Measurements from ENCODE around the gene SHISA2.

The SHISA2 gene

GRCh38 chr13:26024558-26024957 is 27.3 kb downstream of the SHISA2 start:
- Histone ChIP-seq H3K9me3 (ENCODE audit: severe bottlenecking) (no peaks in the 10 kb centered on the region), H3K27me3 (ENCODE audit: insufficient read depth, poor library complexity, severe bottlenecking) (no peaks in the 10 kb centered on the region), H3K27ac (ENCODE audit: poor library complexity, severe bottlenecking) (no peak overlapping the region), H3K4me3 (ENCODE audit: severe bottlenecking) (no peak overlapping the region), H3K4me1 (ENCODE audit: insufficient read depth, poor library complexity, severe bottlenecking) (peaks cover 24% of the 10 kb centered on the region), H3K36me3 (ENCODE audit: low read depth) (no peaks in the 10 kb centered on the region)
- no peak for TF ChIP-seq CTCF (IDR thresholded peaks at IDR 0.05; ENCODE audit: poor library complexity, severe bottlenecking)
- no peak for DNase-seq (ENCODE audit: low spot score)
- no peak for ATAC-seq (ENCODE audit: low read depth)

GRCh38 chr13:26022538-26023292 is 29.1 kb downstream of the SHISA2 start:
- DNase-seq (ENCODE audit: low spot score) (no peak), ATAC-seq (ENCODE audit: low read depth) (peak; percentile 68)
- H3K27ac ChIP-seq (ENCODE audit: poor library complexity, severe bottlenecking), result peak overlapping the region; percentile 59

GRCh38 chr13:26021956-26022355 is 29.9 kb downstream of the SHISA2 start:
- no peak for DNase-seq (ENCODE audit: low spot score)
- no peaks in the 10 kb centered on the region for H3K9me3 ChIP-seq (ENCODE audit: severe bottlenecking)
- peaks cover 26% of the 10 kb centered on the region for H3K4me1 ChIP-seq (ENCODE audit: insufficient read depth, poor library complexity, severe bottlenecking)
- no peak for ATAC-seq (ENCODE audit: low read depth)
- H3K27me3 ChIP-seq (ENCODE audit: insufficient read depth, poor library complexity, severe bottlenecking), result no peaks in the 10 kb centered on the region
- no peak for TF ChIP-seq CTCF (IDR thresholded peaks at IDR 0.05; ENCODE audit: poor library complexity, severe bottlenecking)
- no peaks in the 10 kb centered on the region for H3K36me3 ChIP-seq (ENCODE audit: low read depth)
- no peak overlapping the region for H3K4me3 ChIP-seq (ENCODE audit: severe bottlenecking)
- peak overlapping the region; percentile 59 for H3K27ac ChIP-seq (ENCODE audit: poor library complexity, severe bottlenecking)

More at GRCh38 chr13:26022538-26023292, 29.1 kb downstream of the SHISA2 start:
- H3K27me3 ChIP-seq (ENCODE audit: insufficient read depth, poor library complexity, severe bottlenecking), result no peaks in the 10 kb centered on the region
- H3K9me3 ChIP-seq (ENCODE audit: severe bottlenecking), result no peaks in the 10 kb centered on the region
- no peak for TF ChIP-seq CTCF (IDR thresholded peaks at IDR 0.05; ENCODE audit: poor library complexity, severe bottlenecking)
- H3K36me3 ChIP-seq (ENCODE audit: low read depth), result no peaks in the 10 kb centered on the region
- H3K4me3 ChIP-seq (ENCODE audit: severe bottlenecking), result no peak overlapping the region
- H3K4me1 ChIP-seq (ENCODE audit: insufficient read depth, poor library complexity, severe bottlenecking), result peaks cover 26% of the 10 kb centered on the region

- Histone ChIP-seq H3K27ac (ENCODE audit: poor library complexity, severe bottlenecking) (peak overlapping the region; percentile 59), H3K9me3 (ENCODE audit: severe bottlenecking) (no peaks in the 10 kb centered on the region), H3K27me3 (ENCODE audit: insufficient read depth, poor library complexity, severe bottlenecking) (no peaks in the 10 kb centered on the region), H3K36me3 (ENCODE audit: low read depth) (no peaks in the 10 kb centered on the region), H3K4me1 (ENCODE audit: insufficient read depth, poor library complexity, severe bottlenecking) (peaks cover 26% of the 10 kb centered on the region), H3K4me3 (ENCODE audit: severe bottlenecking) (no peak overlapping the region)
- ATAC-seq (ENCODE audit: low read depth), result peak; percentile 48
- TF ChIP-seq CTCF (IDR thresholded peaks at IDR 0.05; ENCODE audit: poor library complexity, severe bottlenecking), result no peak
- no peak for DNase-seq (ENCODE audit: low spot score)
Observed at GRCh38 chr13:26021516-26021915, 30.3 kb downstream of the SHISA2 start.

- Histone ChIP-seq H3K9me3 (ENCODE audit: severe bottlenecking) (no peaks in the 10 kb centered on the region), H3K36me3 (ENCODE audit: low read depth) (no peaks in the 10 kb centered on the region), H3K27me3 (ENCODE audit: insufficient read depth, poor library complexity, severe bottlenecking) (no peaks in the 10 kb centered on the region), H3K4me3 (ENCODE audit: severe bottlenecking) (no peak overlapping the region), H3K4me1 (ENCODE audit: insufficient read depth, poor library complexity, severe bottlenecking) (peaks cover 26% of the 10 kb centered on the region), H3K27ac (ENCODE audit: poor library complexity, severe bottlenecking) (peak overlapping the region; percentile 59)
- DNase-seq (ENCODE audit: low spot score) (no peak), ATAC-seq (ENCODE audit: low read depth) (no peak)
- no peak for TF ChIP-seq CTCF (IDR thresholded peaks at IDR 0.05; ENCODE audit: poor library complexity, severe bottlenecking)
Observed at GRCh38 chr13:26020891-26021290, 30.9 kb downstream of the SHISA2 start.
